Astrocyte (in vitro differentiated cells and primary cell): ENCODE measurements around the gene FOXJ3. TPM values are rescaled to one million over a fixed set of nuclear protein-coding genes. Genes with fewer than 3 reads are reported as not detected.

ENCODE experiments used
- DNase-seq: peaks from one replicate; pipeline ENCODE4 v3.0.0-alpha.2; 2010; ENCODE audit warnings: low read depth
- FAIRE-seq: peaks from 2 replicates; lab custom pipeline; 2011; peaks lifted over from hg19 to GRCh38; lab: Jason Lieb, UNC
- H2AFZ ChIP-seq: 2 replicates; pipeline ENCODE4 v1.6.0; 2012; ENCODE audit warnings: low read depth, low read length, inconsistent platforms
- H3K27ac ChIP-seq: 2 replicates; pipeline ENCODE4 v1.5.1; 2011; ENCODE audit warnings: low read depth, low read length, inconsistent platforms
- H3K27me3 ChIP-seq: 2 replicates; pipeline ENCODE4 v1.6.0; 2011; ENCODE audit warnings: low read length, inconsistent platforms; ENCODE audit not compliant: insufficient read depth
- H3K36me3 ChIP-seq: 2 replicates; pipeline ENCODE4 v1.5.1; 2011; ENCODE audit warnings: low read length, inconsistent platforms; ENCODE audit not compliant: insufficient read depth
- H3K4me1 ChIP-seq: 2 replicates; pipeline ENCODE4 v1.5.1; 2011; ENCODE audit warnings: low read length, inconsistent platforms; ENCODE audit not compliant: insufficient read depth
- H3K4me2 ChIP-seq: 2 replicates; pipeline ENCODE4 v1.6.0; 2012; ENCODE audit warnings: low read length, inconsistent platforms
- H3K4me3 ChIP-seq: 2 replicates; pipeline ENCODE4 v1.5.1; 2011; ENCODE audit warnings: low read depth, mild to moderate bottlenecking, low read length, inconsistent platforms; ENCODE audit not compliant: insufficient read depth
- H3K79me2 ChIP-seq: 2 replicates; pipeline ENCODE4 v1.6.0; 2012; ENCODE audit warnings: mild to moderate bottlenecking, low read length, inconsistent platforms; ENCODE audit not compliant: insufficient read depth
- H3K9ac ChIP-seq: 2 replicates; pipeline ENCODE4 v1.6.0; 2012; ENCODE audit warnings: mild to moderate bottlenecking, low read length, inconsistent platforms
- H3K9me3 ChIP-seq: 2 replicates; pipeline ENCODE4 v1.5.1; 2012; ENCODE audit warnings: low read depth, mild to moderate bottlenecking, low read length, inconsistent platforms; ENCODE audit not compliant: insufficient read depth
- H4K20me1 ChIP-seq: 2 replicates; pipeline ENCODE4 v1.6.0; 2012; ENCODE audit warnings: low read length, inconsistent platforms; ENCODE audit not compliant: insufficient read depth
- H3K27ac Mint-ChIP-seq: one replicate; pipeline ENCODE4 v1.8.0; 2021; ENCODE audit warnings: mild to moderate bottlenecking, mixed read lengths; ENCODE audit not compliant: unreplicated experiment
- H3K27me3 Mint-ChIP-seq: one replicate; pipeline ENCODE4 v1.8.0; 2021; ENCODE audit warnings: low read depth, mixed read lengths; ENCODE audit not compliant: unreplicated experiment
- H3K36me3 Mint-ChIP-seq: one replicate; pipeline ENCODE4 v1.8.0; 2021; ENCODE audit warnings: low read depth, mixed read lengths; ENCODE audit not compliant: unreplicated experiment
- H3K4me1 Mint-ChIP-seq: one replicate; pipeline ENCODE4 v1.8.0; 2021; ENCODE audit warnings: low read depth, mixed read lengths; ENCODE audit not compliant: unreplicated experiment
- H3K4me3 Mint-ChIP-seq: one replicate; pipeline ENCODE4 v1.8.0; 2021; ENCODE audit warnings: mild to moderate bottlenecking, moderate library complexity, mixed read lengths; ENCODE audit not compliant: unreplicated experiment
- H3K9me3 Mint-ChIP-seq: one replicate; pipeline ENCODE4 v1.8.0; 2021; ENCODE audit warnings: mild to moderate bottlenecking, mixed read lengths; ENCODE audit not compliant: unreplicated experiment
- EZH2 ChIP-seq: IDR thresholded peaks from 2 replicates; pipeline ENCODE4 v1.6.1; 2012; ENCODE audit warnings: mild to moderate bottlenecking, low read length, inconsistent platforms; ENCODE audit not compliant: insufficient read depth
- total RNA-seq: library from RNA; stranded (reverse); gene quantifications from 2 replicates; pipeline ENCODE4 v1.2.1, GENCODE V29; 2021
- TF ChIP-seq, protein P1 (sequence below): IDR thresholded peaks from 2 replicates; pipeline ENCODE4 v1.5.1; 2011; ENCODE audit warnings: low read depth, mild to moderate bottlenecking, inconsistent platforms, low read length, moderate library complexity; ENCODE audit not compliant: insufficient read depth

FOXJ3 gene
- total RNA-seq, 1 donor from 2014 or later, result 41.9 TPM

DNA sequence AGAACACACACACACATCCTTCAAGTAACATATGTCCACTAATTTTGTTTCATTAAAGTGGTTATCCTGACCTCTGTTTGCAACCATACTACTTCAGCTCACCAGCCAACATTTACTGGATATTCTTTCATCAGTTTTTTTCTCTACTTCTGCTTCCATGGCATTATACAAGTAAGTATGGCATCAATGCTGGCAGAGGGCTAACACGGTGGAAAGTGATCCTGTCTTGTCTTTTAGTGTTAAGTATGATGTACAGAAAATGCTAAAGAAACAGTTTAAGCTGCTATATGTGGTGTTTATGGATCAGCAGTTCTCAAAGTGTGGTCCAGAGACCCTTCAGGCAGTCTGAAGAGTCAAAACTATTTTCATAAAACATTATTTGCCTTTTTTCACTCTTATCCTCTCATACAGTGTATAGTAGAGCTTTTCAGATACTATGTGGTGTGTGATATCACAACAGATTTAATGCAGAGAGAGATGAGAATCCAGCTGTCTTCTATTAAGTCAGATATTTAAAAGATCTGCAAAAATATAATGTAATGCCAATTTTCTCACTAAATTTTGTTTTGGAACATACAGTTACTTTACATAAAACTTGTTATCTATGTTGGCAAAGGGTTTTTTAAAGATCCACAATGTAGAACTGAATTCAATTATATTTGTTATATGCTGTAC is 46.6 kb downstream of the FOXJ3 start:
- FAIRE-seq, result peak; percentile 13
- H3K36me3 ChIP-seq, result no peaks in the 10 kb centered on the region
- Mint-ChIP-seq H3K27me3 (no peaks in the 10 kb centered on the region), H3K36me3 (peaks cover 10% of the 10 kb centered on the region), H3K4me3 (no peak overlapping the region), H3K4me1 (peaks cover 10% of the 10 kb centered on the region), H3K27ac (no peak overlapping the region), H3K9me3 (peaks cover 2% of the 10 kb centered on the region)
- H3K9ac ChIP-seq, result no peak overlapping the region
- no peaks in the 10 kb centered on the region for H3K27me3 ChIP-seq
- no peak overlapping the region for H3K27ac ChIP-seq
- no peak for TF ChIP-seq EZH2
- TF ChIP-seq, protein P1, sequence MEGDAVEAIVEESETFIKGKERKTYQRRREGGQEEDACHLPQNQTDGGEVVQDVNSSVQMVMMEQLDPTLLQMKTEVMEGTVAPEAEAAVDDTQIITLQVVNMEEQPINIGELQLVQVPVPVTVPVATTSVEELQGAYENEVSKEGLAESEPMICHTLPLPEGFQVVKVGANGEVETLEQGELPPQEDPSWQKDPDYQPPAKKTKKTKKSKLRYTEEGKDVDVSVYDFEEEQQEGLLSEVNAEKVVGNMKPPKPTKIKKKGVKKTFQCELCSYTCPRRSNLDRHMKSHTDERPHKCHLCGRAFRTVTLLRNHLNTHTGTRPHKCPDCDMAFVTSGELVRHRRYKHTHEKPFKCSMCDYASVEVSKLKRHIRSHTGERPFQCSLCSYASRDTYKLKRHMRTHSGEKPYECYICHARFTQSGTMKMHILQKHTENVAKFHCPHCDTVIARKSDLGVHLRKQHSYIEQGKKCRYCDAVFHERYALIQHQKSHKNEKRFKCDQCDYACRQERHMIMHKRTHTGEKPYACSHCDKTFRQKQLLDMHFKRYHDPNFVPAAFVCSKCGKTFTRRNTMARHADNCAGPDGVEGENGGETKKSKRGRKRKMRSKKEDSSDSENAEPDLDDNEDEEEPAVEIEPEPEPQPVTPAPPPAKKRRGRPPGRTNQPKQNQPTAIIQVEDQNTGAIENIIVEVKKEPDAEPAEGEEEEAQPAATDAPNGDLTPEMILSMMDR, result no peak
- H3K9me3 ChIP-seq, result no peaks in the 10 kb centered on the region
- peaks cover under 1% of the 10 kb centered on the region for H3K4me1 ChIP-seq
- no peak for DNase-seq
- no peak overlapping the region for H3K4me2 ChIP-seq
- H2AFZ ChIP-seq, result no peak overlapping the region
- peaks cover 63% of the 10 kb centered on the region for H3K79me2 ChIP-seq
- peaks cover 57% of the 10 kb centered on the region for H4K20me1 ChIP-seq
- H3K4me3 ChIP-seq, result no peak overlapping the region

DNA sequence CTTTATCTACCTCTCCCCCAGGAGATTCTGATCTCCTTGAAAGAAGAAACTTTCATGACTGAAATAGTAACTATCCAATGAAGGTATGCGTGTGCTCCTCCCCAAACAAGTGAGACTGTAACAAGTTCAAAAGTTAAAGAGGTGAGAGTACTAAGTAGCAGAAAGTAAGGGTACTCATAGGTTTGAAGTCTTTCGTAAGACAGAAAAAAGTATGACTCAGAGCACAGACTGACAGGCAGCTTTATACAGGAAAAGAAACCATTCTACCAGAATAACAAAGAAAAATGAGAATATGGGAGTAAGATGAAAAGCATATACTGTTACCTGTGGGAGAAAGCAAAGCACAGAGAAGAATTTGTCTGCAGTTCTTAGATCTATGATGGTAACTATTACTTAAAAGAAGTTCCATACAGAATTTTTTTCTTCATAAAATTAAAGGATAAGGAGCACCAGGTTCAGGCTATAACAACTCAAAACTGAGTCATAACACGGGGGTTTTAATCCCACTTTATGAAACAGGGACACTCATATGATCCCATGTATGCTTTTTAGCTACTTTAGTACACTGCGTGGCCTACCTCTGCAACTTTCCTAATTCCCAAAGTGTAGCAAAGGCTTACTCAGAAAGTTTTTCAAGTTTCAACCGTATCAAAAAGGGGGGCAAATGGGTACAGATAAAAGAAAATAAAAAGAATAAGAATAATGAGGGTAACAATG is 52.0 kb downstream of the FOXJ3 start:
- Histone ChIP-seq H3K9me3 (no peaks in the 10 kb centered on the region), H3K79me2 (peaks cover 48% of the 10 kb centered on the region), H3K4me1 (peaks cover 16% of the 10 kb centered on the region), H3K9ac (no peak overlapping the region), H3K27ac (no peak overlapping the region), H4K20me1 (peaks cover 77% of the 10 kb centered on the region), H3K27me3 (no peaks in the 10 kb centered on the region), H3K4me2 (peak overlapping the region; percentile 9), H3K4me3 (no peak overlapping the region), H3K36me3 (no peaks in the 10 kb centered on the region), H2AFZ (no peak overlapping the region)
- H3K4me1 Mint-ChIP-seq, result peaks cover 32% of the 10 kb centered on the region
- TF ChIP-seq, protein P1, result no peak
- no peak for TF ChIP-seq EZH2
- H3K4me3 Mint-ChIP-seq, result no peak overlapping the region
- H3K27ac Mint-ChIP-seq, result peak overlapping the region; percentile 71
- FAIRE-seq, result peak; percentile 17
- no peaks in the 10 kb centered on the region for H3K27me3 Mint-ChIP-seq
- DNase-seq, result peak; percentile 30
- no peaks in the 10 kb centered on the region for H3K9me3 Mint-ChIP-seq
- H3K36me3 Mint-ChIP-seq, result peaks cover 2% of the 10 kb centered on the region

DNA sequence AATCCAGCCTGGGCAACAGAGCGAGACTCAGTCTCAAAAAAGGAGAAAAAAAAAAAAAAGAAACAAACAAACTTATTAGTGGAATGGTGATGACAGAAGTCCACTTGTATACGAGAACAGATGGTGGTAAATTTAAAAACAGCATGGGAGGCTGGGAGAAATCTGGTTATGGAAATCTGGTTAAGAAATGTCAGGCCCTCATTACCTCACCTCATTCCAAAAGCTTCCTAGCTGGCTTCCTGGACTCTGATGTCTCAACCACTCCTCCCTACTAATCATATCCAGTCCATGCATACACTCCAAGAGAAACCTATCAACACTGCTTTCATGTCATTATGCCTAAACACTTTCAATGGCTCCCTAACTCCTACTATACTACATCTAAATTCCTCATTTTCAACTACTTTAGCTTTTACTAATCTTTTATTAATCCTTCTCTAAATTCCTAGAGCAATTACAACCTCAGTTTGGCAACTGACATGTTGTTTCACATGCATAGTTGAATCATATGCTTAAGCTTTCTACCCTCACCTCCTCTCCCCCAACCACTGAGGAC is 52.9 kb downstream of the FOXJ3 start:
- Histone ChIP-seq H3K27me3 (no peaks in the 10 kb centered on the region), H3K9me3 (no peaks in the 10 kb centered on the region), H3K4me1 (peaks cover 16% of the 10 kb centered on the region), H3K27ac (no peak overlapping the region), H3K9ac (no peak overlapping the region), H3K4me2 (no peak overlapping the region), H2AFZ (no peak overlapping the region), H4K20me1 (peaks cover 70% of the 10 kb centered on the region), H3K79me2 (peaks cover 48% of the 10 kb centered on the region), H3K36me3 (no peaks in the 10 kb centered on the region), H3K4me3 (no peak overlapping the region)
- no peak for TF ChIP-seq EZH2
- TF ChIP-seq, protein P1, result no peak
- no peaks in the 10 kb centered on the region for H3K27me3 Mint-ChIP-seq
- peaks cover 32% of the 10 kb centered on the region for H3K4me1 Mint-ChIP-seq
- peaks cover 2% of the 10 kb centered on the region for H3K36me3 Mint-ChIP-seq
- FAIRE-seq, result no peak
- DNase-seq, result peak; percentile 57
- H3K9me3 Mint-ChIP-seq, result no peaks in the 10 kb centered on the region
- peak overlapping the region; percentile 16 for H3K4me3 Mint-ChIP-seq
- H3K27ac Mint-ChIP-seq, result peak overlapping the region; percentile 71
